ENCODE data around the gene COQ10A. TPM values are rescaled to one million over a fixed set of nuclear protein-coding genes. Genes with fewer than 3 reads are reported as not detected.
A peak's percentile ranks its signal among the peaks of the same experiment; 100 is the strongest.
"Not testable (repeated sequence)": the region's sequence is repeated elsewhere in the genome, so short reads cannot be mapped to it uniquely, and the experiment has no call there.

The COQ10A gene
- total and polyA plus RNA-seq, 12 donors = 55.5 to 258 (median 147) TPM

GRCh38 chr12:56267443-56268071 lies 815 bp downstream of the COQ10A start:
- intact Hi-C loops (cut with DNase I) = loop anchor here in 3 of 10 donors (2.0 to 10.0 kb wide), 3 partner anchors 25 to 197 kb away; partner anchors contain the start of genes CS (in 2 of the 3) and SPRYD4 (in 1 of the 3)
- Histone ChIP-seq H3K27ac (peak overlapping the region; percentile 90 to 99 (median 96)), H3K36me3 (peaks cover 0 to 42% (median 15%) of the 10 kb centered on the region in 9 donors), H3K9me3 (no peaks in the 10 kb centered on the region), H3K4me3 (peak overlapping the region; percentile 57 to 90 (median 78)), H3K4me1 (peaks cover 12 to 59% (median 27%) of the 10 kb centered on the region in 9 donors), H3K27me3 (no peaks in the 10 kb centered on the region)
- WGBS, 2 donors = 19% methylated on average over 21 of the region's 21 CpGs
- ATAC-seq (peak; percentile 15 to 57 (median 40)), DNase-seq (peak; percentile 62 to 63)
- no peak for TF ChIP-seq CTCF (IDR thresholded peaks at IDR 0.05)

GRCh38 chr12:56271031-56271430 lies 4.3 kb downstream of the COQ10A start:
- peak; percentile 6 to 78 (median 52) for ATAC-seq
- H3K4me1 ChIP-seq = peaks cover 12 to 57% (median 28%) of the 10 kb centered on the region in 9 donors

GRCh38 chr12:56272468-56272867 lies 5.7 kb downstream of the COQ10A start:
- Histone ChIP-seq H3K36me3 (peaks cover 3 to 91% (median 52%) of the 10 kb centered on the region in 9 donors), H3K27ac (peak overlapping the region in 5 of 10 donors; percentile 13 to 98 (median 83)), H3K4me1 (peaks cover 5 to 49% (median 24%) of the 10 kb centered on the region in 9 donors)
- H3K27me3 ChIP-seq; H3K9me3 ChIP-seq; intact Hi-C loops (cut with DNase I); DNase-seq; H3K4me3 ChIP-seq: not testable (repeated sequence)
- ATAC-seq = peak in 3 of 8 donors; percentile 9 to 36 (median 12)
- 50 to 68% methylated on average over 2 of the region's 2 CpGs for WGBS, 2 donors

More at GRCh38 chr12:56271031-56271430, 4.3 kb downstream of the COQ10A start:
- 0 to 18% methylated on average over 1 of the region's 1 CpG for WGBS, 2 donors
- peak in 6 of 9 donors; percentile 13 to 56 (median 45) for TF ChIP-seq CTCF (IDR thresholded peaks at IDR 0.05)
- Histone ChIP-seq H3K4me3 (no peak overlapping the region), H3K27me3 (no peaks in the 10 kb centered on the region), H3K9me3 (no peaks in the 10 kb centered on the region), H3K27ac (peak overlapping the region; percentile 45 to 98 (median 84)), H3K36me3 (peaks cover 3 to 76% (median 46%) of the 10 kb centered on the region in 9 donors)
- DNase-seq = peak in 1 of 2 donors; percentile 21
- intact Hi-C loops (cut with DNase I) = no loop called here

GRCh38 chr12:56274299-56274698 lies 7.6 kb downstream of the COQ10A start:
- no peak for ATAC-seq
- 96 to 99% methylated on average over 2 of the region's 2 CpGs for WGBS, 2 donors
- Histone ChIP-seq H3K4me1 (peaks cover 0 to 32% (median 15%) of the 10 kb centered on the region in 9 donors), H3K9me3 (no peaks in the 10 kb centered on the region), H3K27me3 (no peaks in the 10 kb centered on the region), H3K4me3 (no peak overlapping the region), H3K27ac (no peak overlapping the region), H3K36me3 (peaks cover 3 to 100% (median 69%) of the 10 kb centered on the region in 9 donors)
- DNase-seq = no peak
- TF ChIP-seq CTCF (IDR thresholded peaks at IDR 0.05) = no peak
- intact Hi-C loops (cut with DNase I) = no loop called here

DNA sequence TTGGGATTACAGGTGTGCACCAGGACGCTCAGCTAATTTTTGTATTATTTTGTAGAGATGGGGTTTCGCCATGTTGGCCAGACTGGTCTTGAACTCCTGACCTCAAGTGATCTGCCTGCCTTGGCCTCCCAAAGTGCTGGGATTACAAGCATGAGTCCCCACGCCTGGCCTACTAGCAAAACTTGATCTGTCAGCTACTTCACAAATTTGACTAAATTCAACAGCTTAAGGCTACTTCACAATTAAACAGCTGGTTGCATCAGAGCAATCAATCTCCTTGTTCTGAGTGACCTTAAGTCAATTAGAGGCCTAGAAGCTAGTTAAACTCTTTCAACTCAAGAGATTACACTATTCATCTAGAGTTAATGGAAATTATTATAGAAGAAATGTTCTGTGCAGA lies 12.2 kb downstream of the COQ10A start:
- Histone ChIP-seq H3K4me1 (no peaks in the 10 kb centered on the region), H3K4me3 (no peak overlapping the region), H3K9me3 (no peaks in the 10 kb centered on the region), H3K27me3 (no peaks in the 10 kb centered on the region), H3K36me3 (peaks cover 3 to 100% (median 82%) of the 10 kb centered on the region in 9 donors), H3K27ac (no peak overlapping the region)
- TF ChIP-seq CTCF (IDR thresholded peaks at IDR 0.05) = no peak
- DNase-seq (no peak), ATAC-seq (no peak)
- 98% methylated on average over 3 of the region's 3 CpGs for WGBS, 2 donors
- intact Hi-C loops (cut with DNase I) = no loop called here

All from heart right ventricle (tissue), 16 donors.